Stimulated activated CD4-positive, alpha-beta T cell treated with anti-CD3 and anti-CD28 coated beads, TNF-alpha, amount 100 ng/mL, for 48 hours (primary cell): Measurements from ENCODE around the gene TRAPPC3.

Experiments
- DNase-seq, 3 donors: peaks; one replicate each; pipeline ENCODE4 v3.0.0-alpha.2; 2020; ENCODE audit warnings: low read depth in 3 of 3

TRAPPC3 gene

GRCh38 chr1:36154335-36154734, 5.0 kb upstream of the TRAPPC3 start:
- DNase-seq: no peak

- DNase-seq: no peak
These were observed 4.2 kb upstream of the TRAPPC3 start for GRCh38 chr1:36153476-36153875.

- no peak for DNase-seq
These were observed 2.5 kb upstream of the TRAPPC3 start for GRCh38 chr1:36151845-36152203.

- DNase-seq: no peak
These were observed 2.0 kb upstream of the TRAPPC3 start for GRCh38 chr1:36151134-36151844.

- DNase-seq: peak; percentile 59 to 68 (median 66)
These were observed 1.2 kb upstream of the TRAPPC3 start for GRCh38 chr1:36150296-36151133.

GRCh38 chr1:36149973-36150295, 648 bp upstream of the TRAPPC3 start:
- no peak for DNase-seq

- DNase-seq: no peak
These were observed 457 bp downstream of the TRAPPC3 start for GRCh38 chr1:36148821-36149236.

GRCh38 chr1:36144413-36144812, 4.9 kb downstream of the TRAPPC3 start:
- DNase-seq: no peak

GRCh38 chr1:36143424-36143823, 5.9 kb downstream of the TRAPPC3 start:
- DNase-seq: no peak

- no peak for DNase-seq
These were observed 7.2 kb downstream of the TRAPPC3 start for GRCh38 chr1:36142121-36142520.

GRCh38 chr1:36139521-36139920, 9.8 kb downstream of the TRAPPC3 start:
- no peak for DNase-seq

- DNase-seq: no peak
These were observed 11.5 kb downstream of the TRAPPC3 start for GRCh38 chr1:36137776-36138175.

GRCh38 chr1:36137226-36137625, 12.1 kb downstream of the TRAPPC3 start:
- no peak for DNase-seq

GRCh38 chr1:36136535-36136934, 12.8 kb downstream of the TRAPPC3 start:
- no peak for DNase-seq

- DNase-seq: no peak
These were observed 13.5 kb downstream of the TRAPPC3 start for GRCh38 chr1:36135796-36136195.

GRCh38 chr1:36135330-36135667, 14.0 kb downstream of the TRAPPC3 start:
- no peak for DNase-seq

- no peak for DNase-seq
These were observed 14.6 kb downstream of the TRAPPC3 start for GRCh38 chr1:36134505-36135329.

- no peak for DNase-seq
These were observed 15.3 kb downstream of the TRAPPC3 start for GRCh38 chr1:36134031-36134430.

GRCh38 chr1:36133484-36133883, 15.8 kb downstream of the TRAPPC3 start:
- no peak for DNase-seq

- no peak for DNase-seq
These were observed 17.3 kb downstream of the TRAPPC3 start for GRCh38 chr1:36132029-36132428.

GRCh38 chr1:36128905-36129206, 20.4 kb downstream of the TRAPPC3 start:
- DNase-seq: no peak

- DNase-seq: no peak
These were observed 21.0 kb downstream of the TRAPPC3 start for GRCh38 chr1:36128126-36128904.
